WTC11 (cell line): ENCODE measurements around the gene C19orf25.

Source experiments
- ATF2 ChIP-seq: sonication (generic); formaldehyde crosslinking; IDR thresholded peaks from 2 replicates; pipeline ENCODE4 v1.8.1; 2022; ENCODE audit warnings: low read depth, missing genetic modification reagents, borderline replicate concordance
- CREB1 ChIP-seq: sonication (generic); formaldehyde crosslinking; IDR thresholded peaks from 2 replicates; pipeline ENCODE4 v1.8.0; 2023; ENCODE audit warnings: mild to moderate bottlenecking, missing genetic modification reagents
- CTCF ChIP-seq: fragments of 200-600 bp; IDR thresholded peaks from 2 replicates; pipeline ENCODE4 v1.8.0; 2022; ENCODE audit warnings: antibody characterized with exemption
- ETV6 ChIP-seq: sonication (generic); formaldehyde crosslinking; IDR thresholded peaks from 2 replicates; pipeline ENCODE4 v1.8.1; 2022; ENCODE audit warnings: mild to moderate bottlenecking, missing genetic modification reagents
- FOXP1 ChIP-seq: sonication (generic); formaldehyde crosslinking; IDR thresholded peaks from 2 replicates; pipeline ENCODE4 v1.8.0; 2022; ENCODE audit warnings: missing genetic modification reagents, mild to moderate bottlenecking, moderate library complexity, borderline replicate concordance
- PRDM15 ChIP-seq: sonication (generic); formaldehyde crosslinking; IDR thresholded peaks from 2 replicates; pipeline ENCODE4 v1.8.0; 2022; ENCODE audit warnings: missing genetic modification reagents
- SMAD4 ChIP-seq: sonication (generic); formaldehyde crosslinking; IDR thresholded peaks from 2 replicates; pipeline ENCODE4 v1.8.0; 2022; ENCODE audit warnings: mild to moderate bottlenecking, missing genetic modification reagents
- SP1 ChIP-seq: sonication (generic); formaldehyde crosslinking; conservative IDR thresholded peaks from 2 replicates; pipeline ENCODE4 v1.8.1; 2022; ENCODE audit warnings: missing genetic modification reagents
- TEAD4 ChIP-seq: sonication (generic); formaldehyde crosslinking; IDR thresholded peaks from 2 replicates; pipeline ENCODE4 v1.8.0; 2022; ENCODE audit warnings: mild to moderate bottlenecking, missing genetic modification reagents
- ZNF138 ChIP-seq: sonication (generic); formaldehyde crosslinking; conservative IDR thresholded peaks from 2 replicates; pipeline ENCODE4 v1.8.1; 2022; ENCODE audit warnings: mild to moderate bottlenecking, moderate library complexity, missing genetic modification reagents
- ZNF232 ChIP-seq: sonication (generic); formaldehyde crosslinking; IDR thresholded peaks from 2 replicates; pipeline ENCODE4 v1.8.0; 2022; ENCODE audit warnings: mild to moderate bottlenecking, missing genetic modification reagents
- ZNF396 ChIP-seq: fragments of 250-450 bp; sonication (Bioruptor Pico); IDR thresholded peaks from 2 replicates; pipeline ENCODE4 v1.8.0; 2021; ENCODE audit warnings: mild to moderate bottlenecking, moderate library complexity, borderline replicate concordance
- TF ChIP-seq, protein P1 (sequence below): sonication (generic); formaldehyde crosslinking; IDR thresholded peaks from 2 replicates; pipeline ENCODE4 v1.8.1; 2022; ENCODE audit warnings: mild to moderate bottlenecking, missing genetic modification reagents, moderate library complexity, borderline replicate concordance
- TF ChIP-seq, protein P2 (sequence below): sonication (generic); formaldehyde crosslinking; IDR thresholded peaks from 2 replicates; pipeline ENCODE4 v1.8.0; 2022; ENCODE audit warnings: mild to moderate bottlenecking, missing genetic modification reagents

DNA sequence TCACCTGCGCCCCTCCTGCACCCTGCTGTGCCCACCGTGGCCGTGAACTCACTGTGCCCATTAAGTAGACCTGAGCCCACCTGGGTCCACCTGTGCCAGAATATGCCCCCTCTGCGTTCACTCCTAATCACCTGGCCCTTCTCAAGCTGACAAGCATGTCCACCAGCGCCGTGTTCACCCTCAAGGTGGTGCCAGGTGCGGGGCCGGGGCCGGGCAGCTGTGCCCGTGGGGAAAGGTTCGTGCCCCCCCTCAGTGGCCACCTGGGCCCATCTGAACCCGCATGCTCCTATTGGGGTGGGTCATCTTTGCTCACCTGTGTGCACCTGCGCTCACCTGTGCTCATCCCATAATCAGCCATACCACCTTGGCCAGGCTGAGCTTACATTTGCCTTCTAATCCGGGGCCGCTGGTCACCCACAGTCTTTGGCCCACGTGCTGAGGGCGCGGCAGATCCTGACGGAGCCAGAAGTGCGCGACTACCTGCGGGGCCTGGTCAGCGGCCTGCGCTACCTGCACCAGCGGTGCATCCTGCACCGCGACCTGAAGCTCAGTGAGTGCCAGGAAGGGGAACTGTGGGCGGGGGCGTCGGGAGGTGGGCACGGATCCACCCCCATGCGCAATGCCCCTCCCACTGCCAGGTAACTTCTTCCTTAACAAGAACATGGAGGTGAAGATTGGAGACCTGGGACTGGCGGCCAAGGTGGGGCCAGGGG is 47.2 kb upstream of the C19orf25 start:
- TF ChIP-seq CTCF (no peak), SMAD4 (CRISPR knock-in tag) (no peak), ZNF396 (CRISPR knock-in tag) (no peak), TEAD4 (CRISPR knock-in tag) (no peak), ETV6 (CRISPR knock-in tag) (no peak), SP1 (CRISPR knock-in tag) (no peak), ZNF232 (CRISPR knock-in tag) (no peak), ZNF138 (CRISPR knock-in tag) (no peak), ATF2 (no peak), FOXP1 (CRISPR knock-in tag) (no peak), PRDM15 (CRISPR knock-in tag) (no peak), CREB1 (no peak)
- TF ChIP-seq, protein P1, sequence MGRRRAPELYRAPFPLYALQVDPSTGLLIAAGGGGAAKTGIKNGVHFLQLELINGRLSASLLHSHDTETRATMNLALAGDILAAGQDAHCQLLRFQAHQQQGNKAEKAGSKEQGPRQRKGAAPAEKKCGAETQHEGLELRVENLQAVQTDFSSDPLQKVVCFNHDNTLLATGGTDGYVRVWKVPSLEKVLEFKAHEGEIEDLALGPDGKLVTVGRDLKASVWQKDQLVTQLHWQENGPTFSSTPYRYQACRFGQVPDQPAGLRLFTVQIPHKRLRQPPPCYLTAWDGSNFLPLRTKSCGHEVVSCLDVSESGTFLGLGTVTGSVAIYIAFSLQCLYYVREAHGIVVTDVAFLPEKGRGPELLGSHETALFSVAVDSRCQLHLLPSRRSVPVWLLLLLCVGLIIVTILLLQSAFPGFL (CRISPR knock-in tag): no peak
- TF ChIP-seq, protein P2, sequence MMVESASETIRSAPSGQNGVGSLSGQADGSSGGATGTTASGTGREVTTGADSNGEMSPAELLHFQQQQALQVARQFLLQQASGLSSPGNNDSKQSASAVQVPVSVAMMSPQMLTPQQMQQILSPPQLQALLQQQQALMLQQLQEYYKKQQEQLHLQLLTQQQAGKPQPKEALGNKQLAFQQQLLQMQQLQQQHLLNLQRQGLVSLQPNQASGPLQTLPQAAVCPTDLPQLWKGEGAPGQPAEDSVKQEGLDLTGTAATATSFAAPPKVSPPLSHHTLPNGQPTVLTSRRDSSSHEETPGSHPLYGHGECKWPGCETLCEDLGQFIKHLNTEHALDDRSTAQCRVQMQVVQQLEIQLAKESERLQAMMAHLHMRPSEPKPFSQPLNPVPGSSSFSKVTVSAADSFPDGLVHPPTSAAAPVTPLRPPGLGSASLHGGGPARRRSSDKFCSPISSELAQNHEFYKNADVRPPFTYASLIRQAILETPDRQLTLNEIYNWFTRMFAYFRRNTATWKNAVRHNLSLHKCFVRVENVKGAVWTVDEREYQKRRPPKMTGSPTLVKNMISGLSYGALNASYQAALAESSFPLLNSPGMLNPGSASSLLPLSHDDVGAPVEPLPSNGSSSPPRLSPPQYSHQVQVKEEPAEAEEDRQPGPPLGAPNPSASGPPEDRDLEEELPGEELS: no peak
